Uterus (tissue), 2 donors: ENCODE results near the gene BRPF3.

Experiments used
- POLR2A ChIP-seq, 2 donors: fragments of 450-650 bp; IDR thresholded peaks; one replicate each; pipeline ENCODE4 v1.6.1; 2016; ENCODE audit warnings: antibody characterized with exemption in 2 of 2, mild to moderate bottlenecking in 1 of 2, moderate library complexity in 1 of 2
- TF ChIP-seq, protein P1 (sequence below), 4 experiments: fragments of 200-600 bp in 2 of 4; fragments of 450-650 bp in 2 of 4; sonication (generic) in 2 of 4; IDR thresholded peaks; one replicate each; pipeline ENCODE4 v1.5.1; 2016 to 2019; ENCODE audit warnings: antibody characterized with exemption in 4 of 4, mild to moderate bottlenecking in 2 of 4, moderate library complexity in 1 of 4

DNA sequence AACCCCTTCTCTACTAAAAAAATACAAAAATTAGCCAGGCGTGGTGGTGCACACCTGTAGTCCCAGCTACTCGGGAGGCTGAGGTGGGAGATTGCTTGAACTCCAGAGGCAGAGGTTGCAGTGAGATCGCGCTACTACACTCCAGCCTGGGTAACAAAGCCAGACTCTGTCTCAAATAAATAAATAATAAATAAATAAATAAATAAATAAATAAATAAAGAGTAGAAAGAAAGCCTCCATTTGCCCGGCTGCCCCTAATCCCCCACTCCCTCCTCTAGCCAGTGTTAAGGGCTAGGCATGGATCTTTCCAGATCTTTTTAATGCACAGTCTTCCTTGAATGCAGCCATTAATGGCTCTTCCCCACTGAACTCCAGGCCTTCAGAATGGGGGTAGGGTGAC, 76.5 kb downstream of the BRPF3 start:
- TF ChIP-seq, protein P1, sequence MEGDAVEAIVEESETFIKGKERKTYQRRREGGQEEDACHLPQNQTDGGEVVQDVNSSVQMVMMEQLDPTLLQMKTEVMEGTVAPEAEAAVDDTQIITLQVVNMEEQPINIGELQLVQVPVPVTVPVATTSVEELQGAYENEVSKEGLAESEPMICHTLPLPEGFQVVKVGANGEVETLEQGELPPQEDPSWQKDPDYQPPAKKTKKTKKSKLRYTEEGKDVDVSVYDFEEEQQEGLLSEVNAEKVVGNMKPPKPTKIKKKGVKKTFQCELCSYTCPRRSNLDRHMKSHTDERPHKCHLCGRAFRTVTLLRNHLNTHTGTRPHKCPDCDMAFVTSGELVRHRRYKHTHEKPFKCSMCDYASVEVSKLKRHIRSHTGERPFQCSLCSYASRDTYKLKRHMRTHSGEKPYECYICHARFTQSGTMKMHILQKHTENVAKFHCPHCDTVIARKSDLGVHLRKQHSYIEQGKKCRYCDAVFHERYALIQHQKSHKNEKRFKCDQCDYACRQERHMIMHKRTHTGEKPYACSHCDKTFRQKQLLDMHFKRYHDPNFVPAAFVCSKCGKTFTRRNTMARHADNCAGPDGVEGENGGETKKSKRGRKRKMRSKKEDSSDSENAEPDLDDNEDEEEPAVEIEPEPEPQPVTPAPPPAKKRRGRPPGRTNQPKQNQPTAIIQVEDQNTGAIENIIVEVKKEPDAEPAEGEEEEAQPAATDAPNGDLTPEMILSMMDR (IDR thresholded peaks at IDR 0.05): no peak
- TF ChIP-seq POLR2A (IDR thresholded peaks at IDR 0.05): no peak
